Measurements from ENCODE around the gene PPP1R14C. TPM values are rescaled to one million over a fixed set of nuclear protein-coding genes. Genes with fewer than 3 reads are reported as not detected.

Gene PPP1R14C
- total RNA-seq, 6 donors from 2014 or later, result 12.0 to 34.5 (median 16.8) TPM

- 88 to 94% methylated on average over 11 of the region's 11 CpGs for WGBS, 2 donors
- TF ChIP-seq POLR2AphosphoS5 (IDR thresholded peaks at IDR 0.05) (no peak), CTCF (IDR thresholded peaks at IDR 0.05) (no peak), EP300 (IDR thresholded peaks at IDR 0.05) (no peak), POLR2A (IDR thresholded peaks at IDR 0.05) (no peak)
- no peak for DNase-seq
- Histone ChIP-seq H3K27ac (no peak overlapping the region), H3K36me3 (no peaks in the 10 kb centered on the region), H3K9me3 (no peaks in the 10 kb centered on the region), H3K4me1 (no peaks in the 10 kb centered on the region), H3K4me3 (no peak overlapping the region), H3K27me3 (no peaks in the 10 kb centered on the region)
- ATAC-seq (ENCODE audit: low FRiP score in 2 of 2), result no peak
Observed at GRCh38 chr6:150099953-150100352, 42.9 kb upstream of the PPP1R14C start.

GRCh38 chr6:150100745-150101144 lies 42.1 kb upstream of the PPP1R14C start:
- no peaks in the 10 kb centered on the region for H3K4me1 ChIP-seq
- no peak for TF ChIP-seq POLR2AphosphoS5 (IDR thresholded peaks at IDR 0.05)
- TF ChIP-seq CTCF (IDR thresholded peaks at IDR 0.05), result no peak
- TF ChIP-seq POLR2A (IDR thresholded peaks at IDR 0.05), result no peak
- no peak for TF ChIP-seq EP300 (IDR thresholded peaks at IDR 0.05)
- ATAC-seq (ENCODE audit: low FRiP score in 2 of 2) (no peak), DNase-seq (no peak)
- WGBS, 2 donors, result 91 to 93% methylated on average over 18 to 19 of the region's 19 CpGs
- no peak overlapping the region for H3K4me3 ChIP-seq
- no peaks in the 10 kb centered on the region for H3K9me3 ChIP-seq
- H3K27ac ChIP-seq, result no peak overlapping the region
- no peaks in the 10 kb centered on the region for H3K27me3 ChIP-seq
- H3K36me3 ChIP-seq, result no peaks in the 10 kb centered on the region

GRCh38 chr6:150102750-150103270 lies 40.0 kb upstream of the PPP1R14C start:
- no peak for TF ChIP-seq POLR2AphosphoS5 (IDR thresholded peaks at IDR 0.05)
- no peak for TF ChIP-seq EP300 (IDR thresholded peaks at IDR 0.05)
- H3K4me3 ChIP-seq, result no peak overlapping the region
- no peaks in the 10 kb centered on the region for H3K4me1 ChIP-seq

GRCh38 chr6:150112233-150112632 lies 30.6 kb upstream of the PPP1R14C start:
- ATAC-seq (ENCODE audit: low FRiP score in 2 of 2) (no peak), DNase-seq (no peak)
- Histone ChIP-seq H3K27ac (no peak overlapping the region), H3K36me3 (no peaks in the 10 kb centered on the region), H3K27me3 (no peaks in the 10 kb centered on the region), H3K4me1 (no peaks in the 10 kb centered on the region), H3K9me3 (no peaks in the 10 kb centered on the region), H3K4me3 (no peak overlapping the region)
- TF ChIP-seq CTCF (IDR thresholded peaks at IDR 0.05) (no peak), EP300 (IDR thresholded peaks at IDR 0.05) (no peak), POLR2A (IDR thresholded peaks at IDR 0.05) (no peak), POLR2AphosphoS5 (IDR thresholded peaks at IDR 0.05) (no peak)
- WGBS, 2 donors, result 92 to 94% methylated on average over 6 of the region's 6 CpGs

More at GRCh38 chr6:150102750-150103270, 40.0 kb upstream of the PPP1R14C start:
- Histone ChIP-seq H3K36me3 (no peaks in the 10 kb centered on the region), H3K27ac (no peak overlapping the region), H3K27me3 (no peaks in the 10 kb centered on the region), H3K9me3 (no peaks in the 10 kb centered on the region)
- 80 to 95% methylated on average over 4 of the region's 4 CpGs for WGBS, 2 donors
- ATAC-seq (ENCODE audit: low FRiP score in 2 of 2), result no peak
- DNase-seq, result no peak

- DNase-seq (peak in 1 of 2 donors; percentile 85), ATAC-seq (ENCODE audit: low FRiP score in 2 of 2) (peak in 1 of 2 donors; percentile 12)
- no peaks in the 10 kb centered on the region for H3K36me3 ChIP-seq
- H3K27me3 ChIP-seq, result no peaks in the 10 kb centered on the region
- TF ChIP-seq CTCF (IDR thresholded peaks at IDR 0.05) (no peak), EP300 (IDR thresholded peaks at IDR 0.05) (no peak), POLR2A (IDR thresholded peaks at IDR 0.05) (no peak), POLR2AphosphoS5 (IDR thresholded peaks at IDR 0.05) (no peak)
- H3K27ac ChIP-seq, result peak overlapping the region in 1 of 4 donors; percentile 57
- H3K4me1 ChIP-seq, result peaks cover 0 to 4% (median 2%) of the 10 kb centered on the region in 4 donors
- H3K9me3 ChIP-seq, result no peaks in the 10 kb centered on the region
- no peak overlapping the region for H3K4me3 ChIP-seq
- 92 to 98% methylated on average over 8 to 18 of the region's 25 CpGs for WGBS, 2 donors
Observed at GRCh38 chr6:150115769-150116168, 27.1 kb upstream of the PPP1R14C start.
